AG04449 (cell line): ENCODE results near the gene ZIC1.

ENCODE experiments used
- CTCF ChIA-PET: fragments of 350-600 bp; formaldehyde crosslinking; extraction: SDS; loops from one replicate; lab custom pipeline; 2021; ENCODE audit warnings: antibody characterized with exemption; lab: Yijun Ruan, JAX
- POLR2A ChIA-PET: fragments of 400-600, 350-600 bp; formaldehyde crosslinking; extraction: SDS; loops from one replicate; lab custom pipeline; 2020; ENCODE audit warnings: antibody characterized with exemption, inconsistent platforms; lab: Yijun Ruan, JAX
- DNase-seq: peaks from one replicate; pipeline ENCODE4 v3.0.0-alpha.2; 2010; ENCODE audit warnings: low read depth, low spot score
- H3K4me3 ChIP-seq: 2 replicates; pipeline ENCODE4 v1.5.1; 2011; ENCODE audit warnings: low read depth, mild to moderate bottlenecking, control low read depth, low read length
- TF ChIP-seq, protein P1 (sequence below): IDR thresholded peaks from one replicate; pipeline ENCODE4 v1.5.1; 2011; ENCODE audit warnings: mild to moderate bottlenecking, moderate library complexity, low read length, control low read depth, inconsistent platforms; ENCODE audit not compliant: insufficient read depth; ENCODE audit errors: missing control alignments

ZIC1 gene

DNA sequence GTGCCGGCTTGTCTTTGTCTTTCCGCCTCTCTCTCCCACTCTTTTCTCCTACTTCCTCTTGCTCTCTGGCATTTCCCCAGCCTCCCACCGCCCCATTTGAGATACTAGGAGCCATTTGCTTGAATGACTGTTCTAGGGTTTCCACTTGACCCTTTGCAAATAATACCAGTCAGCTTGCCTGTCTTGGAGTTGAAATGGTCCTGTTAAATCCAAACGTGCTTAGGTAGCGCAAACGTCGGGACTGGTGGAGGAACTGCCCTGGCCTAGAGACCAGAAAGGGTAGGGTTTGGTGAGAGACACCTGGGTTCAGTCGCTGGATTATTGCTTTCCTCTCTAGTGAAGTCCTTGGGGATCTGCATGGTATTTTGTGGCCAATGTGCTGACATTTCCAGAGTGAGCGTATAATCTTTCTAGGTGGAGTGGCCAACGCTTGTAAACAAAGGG lies 10.6 kb downstream of the ZIC1 start:
- H3K4me3 ChIP-seq, result no peak overlapping the region
- TF ChIP-seq, protein P1, sequence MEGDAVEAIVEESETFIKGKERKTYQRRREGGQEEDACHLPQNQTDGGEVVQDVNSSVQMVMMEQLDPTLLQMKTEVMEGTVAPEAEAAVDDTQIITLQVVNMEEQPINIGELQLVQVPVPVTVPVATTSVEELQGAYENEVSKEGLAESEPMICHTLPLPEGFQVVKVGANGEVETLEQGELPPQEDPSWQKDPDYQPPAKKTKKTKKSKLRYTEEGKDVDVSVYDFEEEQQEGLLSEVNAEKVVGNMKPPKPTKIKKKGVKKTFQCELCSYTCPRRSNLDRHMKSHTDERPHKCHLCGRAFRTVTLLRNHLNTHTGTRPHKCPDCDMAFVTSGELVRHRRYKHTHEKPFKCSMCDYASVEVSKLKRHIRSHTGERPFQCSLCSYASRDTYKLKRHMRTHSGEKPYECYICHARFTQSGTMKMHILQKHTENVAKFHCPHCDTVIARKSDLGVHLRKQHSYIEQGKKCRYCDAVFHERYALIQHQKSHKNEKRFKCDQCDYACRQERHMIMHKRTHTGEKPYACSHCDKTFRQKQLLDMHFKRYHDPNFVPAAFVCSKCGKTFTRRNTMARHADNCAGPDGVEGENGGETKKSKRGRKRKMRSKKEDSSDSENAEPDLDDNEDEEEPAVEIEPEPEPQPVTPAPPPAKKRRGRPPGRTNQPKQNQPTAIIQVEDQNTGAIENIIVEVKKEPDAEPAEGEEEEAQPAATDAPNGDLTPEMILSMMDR, result no peak
- POLR2A ChIA-PET, result no interaction called here
- DNase-seq, result no peak
- CTCF ChIA-PET, result interaction anchor here (0.9 to 1.1 kb wide), 2 partner anchors 657 to 672 kb away, joined by 3 read pairs; no protein-coding TSS in a partner anchor

DNA sequence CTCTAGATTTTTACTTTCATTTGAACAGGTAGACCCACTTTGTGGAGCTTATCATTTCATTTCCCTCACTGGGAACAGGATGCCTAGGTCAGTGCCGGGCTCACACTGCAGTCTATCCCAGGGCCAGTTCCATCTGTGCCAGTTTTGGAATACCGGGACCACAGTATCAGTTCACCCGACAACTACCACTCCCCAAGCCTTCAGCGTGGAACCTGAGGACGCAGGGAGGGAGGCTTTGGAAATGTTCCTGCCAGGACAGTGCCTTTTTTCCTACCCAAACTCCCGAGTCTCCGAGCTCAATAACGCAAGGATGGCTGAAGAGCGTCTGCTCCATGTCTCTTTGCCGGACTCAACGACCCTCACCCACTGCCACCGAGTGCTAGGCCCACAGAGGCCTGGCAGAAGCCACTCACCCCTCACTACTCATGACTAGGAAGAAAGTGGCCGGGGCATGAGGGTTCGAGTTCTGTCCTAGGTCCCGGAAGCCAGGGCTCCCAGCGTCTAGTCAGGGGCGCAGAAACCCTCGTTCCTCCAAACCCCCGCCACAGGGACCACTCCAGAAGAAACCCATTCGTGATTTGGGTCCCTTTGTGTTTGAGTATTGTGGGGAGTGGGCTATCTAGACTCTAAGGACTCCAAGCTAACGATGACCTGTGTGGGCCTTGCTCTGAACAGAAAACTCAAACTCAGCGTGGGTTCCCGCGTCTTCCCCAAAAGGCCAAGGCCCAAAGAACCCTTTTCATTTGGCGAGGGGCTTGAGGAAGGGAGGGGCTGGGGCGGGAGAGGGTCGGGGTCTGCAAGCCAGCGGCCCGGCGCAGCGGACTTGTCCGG lies 11.4 kb downstream of the ZIC1 start:
- CTCF ChIA-PET, result interaction anchor here (0.9 kb wide), 1 partner anchor 656 kb away, joined by 3 read pairs; no protein-coding TSS in a partner anchor
- TF ChIP-seq, protein P1, result no peak
- DNase-seq, result no peak
- peak overlapping the region; percentile 48 for H3K4me3 ChIP-seq
- POLR2A ChIA-PET, result no interaction called here

DNA sequence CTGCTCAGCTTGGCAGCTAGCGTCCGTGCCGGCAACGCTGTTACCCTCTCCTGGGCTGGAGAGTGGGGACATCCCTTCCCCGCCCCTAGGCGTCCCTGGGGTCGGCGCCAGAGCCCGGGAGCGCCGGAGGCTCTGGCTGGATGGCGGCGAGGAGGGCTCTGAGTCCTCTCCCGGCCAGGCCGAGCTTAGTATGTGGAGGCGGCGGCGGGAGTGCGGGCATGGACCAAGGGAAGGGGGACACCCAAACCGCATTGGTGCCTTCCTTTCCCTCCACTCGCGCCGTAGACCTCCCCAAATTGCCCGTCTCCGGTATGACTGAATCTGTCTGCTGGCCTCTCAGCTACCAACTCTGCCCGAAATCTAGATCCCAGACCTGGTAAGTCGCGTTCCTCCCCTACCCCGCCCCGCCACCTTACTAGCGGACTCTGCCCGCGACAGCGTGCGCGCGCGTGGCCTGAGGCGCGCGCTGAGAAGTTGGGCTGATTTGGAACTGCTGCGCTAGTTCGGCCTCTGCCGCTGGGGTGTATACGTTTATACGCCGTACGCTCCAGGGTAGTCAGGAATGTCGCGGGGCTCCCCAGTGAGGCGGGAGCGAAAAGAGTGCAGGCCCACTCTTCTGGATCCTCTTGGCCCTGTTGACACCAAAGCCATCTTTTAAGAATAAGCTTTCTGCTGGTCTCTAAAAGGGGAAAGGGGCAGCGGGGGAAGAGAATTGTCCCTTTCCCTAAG lies 12.2 kb downstream of the ZIC1 start:
- POLR2A ChIA-PET, result no interaction called here
- CTCF ChIA-PET, result interaction anchor here (1.2 kb wide), 1 partner anchor 8 kb away, joined by 3 read pairs; no protein-coding TSS in a partner anchor
- no peak for DNase-seq
- TF ChIP-seq, protein P1, result no peak
- H3K4me3 ChIP-seq, result peak overlapping the region; percentile 48

DNA sequence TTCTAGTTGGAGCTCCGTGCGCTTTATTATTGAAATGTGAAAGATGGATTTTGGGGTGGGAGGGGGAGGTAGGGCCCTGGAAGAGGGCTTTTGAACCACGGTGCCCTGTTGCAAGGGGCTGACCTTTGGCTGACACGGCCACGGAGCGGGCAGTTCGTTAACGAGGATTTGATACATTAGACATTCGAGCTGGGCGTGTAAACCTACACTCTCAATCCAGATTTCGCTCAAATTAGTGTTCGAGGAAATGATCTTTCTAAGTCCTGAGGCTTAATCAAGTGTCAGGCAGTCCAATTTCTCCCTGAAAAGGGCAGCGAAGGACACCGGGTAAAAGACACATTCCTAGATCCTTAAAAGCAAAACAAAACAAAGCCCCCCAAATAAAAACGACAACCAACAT lies 13.0 kb downstream of the ZIC1 start:
- DNase-seq, result no peak
- ChIA-PET POLR2A (no interaction called here), CTCF (interaction anchor here (1.2 kb wide), 1 partner anchor 8 kb away, joined by 3 read pairs; no protein-coding TSS in a partner anchor)
- H3K4me3 ChIP-seq, result no peak overlapping the region
- TF ChIP-seq, protein P1, result no peak

DNA sequence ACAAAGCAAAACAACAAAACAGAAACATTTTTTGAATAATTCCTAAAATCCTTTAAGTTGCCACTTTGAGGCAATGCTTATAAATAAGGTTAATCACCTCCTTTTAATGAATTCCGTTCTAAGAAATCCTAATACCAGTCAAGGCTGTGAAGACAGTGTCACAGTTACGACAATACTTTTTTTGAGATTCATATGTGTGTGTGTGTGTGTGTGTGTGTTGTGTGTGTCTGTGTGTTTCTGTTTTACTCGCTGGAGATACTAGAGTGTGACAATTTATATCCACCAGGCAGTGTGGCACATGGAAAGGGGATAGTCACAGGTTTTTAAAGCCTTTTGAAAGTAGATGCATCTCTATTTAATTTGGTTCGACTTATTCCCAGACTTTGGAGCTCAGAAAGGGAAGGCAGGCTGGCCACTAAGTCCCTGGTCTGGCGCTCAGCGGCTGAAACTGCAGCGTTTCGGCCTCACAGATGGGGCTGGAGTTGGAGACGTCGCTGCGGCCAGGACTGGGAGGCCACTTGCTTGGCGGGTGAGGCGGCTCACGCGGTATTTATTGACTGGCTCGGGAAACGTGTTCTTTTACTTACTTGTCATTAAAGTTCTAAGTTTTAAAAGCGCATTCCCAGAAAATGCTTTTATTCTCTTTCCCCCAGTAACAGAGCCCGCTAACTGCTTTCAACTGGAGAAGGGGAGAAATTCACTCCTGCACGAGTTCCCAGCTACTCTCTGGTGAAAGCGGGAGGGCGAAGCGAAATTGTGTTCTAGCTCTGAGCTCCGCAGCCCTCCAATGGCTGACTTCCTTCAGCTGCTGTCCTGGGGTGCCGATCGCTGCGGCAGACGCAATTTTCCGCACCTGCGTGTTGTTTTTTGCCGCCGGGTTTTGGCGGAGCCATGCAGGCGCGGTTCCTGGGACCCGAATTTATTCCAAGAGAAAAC lies 13.7 kb downstream of the ZIC1 start:
- no peak for DNase-seq
- no peak overlapping the region for H3K4me3 ChIP-seq
- CTCF ChIA-PET, result no interaction called here
- TF ChIP-seq, protein P1, result no peak
- POLR2A ChIA-PET, result no interaction called here
